Endothelial cell of umbilical vein (primary cell): Measurements from ENCODE around the gene LAMTOR4.

Experiments used
- CTCF ChIP-seq, 2 donors: IDR thresholded peaks; 1 replicate in 1 of 2; 2 replicates in 1 of 2; pipeline ENCODE4 v1.5.1; 2011; ENCODE audit warnings: low read length in 2 of 2, mild to moderate bottlenecking in 2 of 2, moderate library complexity in 2 of 2, control low read depth in 1 of 2, inconsistent platforms in 1 of 2, low read depth in 1 of 2; ENCODE audit not compliant: insufficient read depth in 1 of 2; ENCODE audit errors: extremely low read depth in 1 of 2
- JUN ChIP-seq: IDR thresholded peaks from 2 replicates; pipeline ENCODE4 v1.6.1; 2011; ENCODE audit warnings: borderline replicate concordance, low read depth; ENCODE audit not compliant: insufficient read length, insufficient read depth

- no peak for TF ChIP-seq JUN
- no peak for TF ChIP-seq CTCF (IDR thresholded peaks at IDR 0.05; ENCODE audit: extremely low read depth in 1 of 2, insufficient read depth in 1 of 2, low read depth in 1 of 2, low read length in 2 of 2)
Measured at GRCh38 chr7:100174582-100174981, 25.9 kb downstream of the LAMTOR4 start.
